GM08714 (cell line): Measurements from ENCODE around the gene WBP2.

Source experiments
- H3K4me3 ChIP-seq: fragments of 200-500 bp; sonication (Bioruptor generic); 2 replicates; pipeline ENCODE4 v1.5.1; 2014; ENCODE audit warnings: mild to moderate bottlenecking, low read length, inconsistent platforms
- ZNF274 ChIP-seq: IDR thresholded peaks from 2 replicates; pipeline ENCODE4 v1.6.1; 2012; ENCODE audit warnings: mild to moderate bottlenecking, low read depth, low read length

WBP2 gene

GRCh38 chr17:75834928-75835653, 20.0 kb downstream of the WBP2 start:
- no peak for TF ChIP-seq ZNF274
- H3K4me3 ChIP-seq = no peak overlapping the region

GRCh38 chr17:75834279-75834920, 20.7 kb downstream of the WBP2 start:
- no peak for TF ChIP-seq ZNF274
- no peak overlapping the region for H3K4me3 ChIP-seq

GRCh38 chr17:75832652-75833400, 22.3 kb downstream of the WBP2 start:
- no peak overlapping the region for H3K4me3 ChIP-seq
- no peak for TF ChIP-seq ZNF274

- no peak overlapping the region for H3K4me3 ChIP-seq
- no peak for TF ChIP-seq ZNF274
Measured at GRCh38 chr17:75832164-75832651, 22.9 kb downstream of the WBP2 start.

GRCh38 chr17:75831032-75831571, 24.0 kb downstream of the WBP2 start:
- no peak for TF ChIP-seq ZNF274
- H3K4me3 ChIP-seq = no peak overlapping the region

- H3K4me3 ChIP-seq = no peak overlapping the region
- no peak for TF ChIP-seq ZNF274
Measured at GRCh38 chr17:75830164-75831031, 24.7 kb downstream of the WBP2 start.

- no peak overlapping the region for H3K4me3 ChIP-seq
- no peak for TF ChIP-seq ZNF274
Measured at GRCh38 chr17:75829747-75830146, 25.4 kb downstream of the WBP2 start.

GRCh38 chr17:75828741-75829140, 26.4 kb downstream of the WBP2 start:
- H3K4me3 ChIP-seq = no peak overlapping the region
- TF ChIP-seq ZNF274 = no peak

- no peak for TF ChIP-seq ZNF274
- H3K4me3 ChIP-seq = no peak overlapping the region
Measured at GRCh38 chr17:75828076-75828400, 27.1 kb downstream of the WBP2 start.

- no peak for TF ChIP-seq ZNF274
- H3K4me3 ChIP-seq = no peak overlapping the region
Measured at GRCh38 chr17:75827308-75828075, 27.6 kb downstream of the WBP2 start.

- H3K4me3 ChIP-seq = no peak overlapping the region
- no peak for TF ChIP-seq ZNF274
Measured at GRCh38 chr17:75826561-75827307, 28.4 kb downstream of the WBP2 start.

GRCh38 chr17:75825748-75826370, 29.3 kb downstream of the WBP2 start:
- no peak overlapping the region for H3K4me3 ChIP-seq
- TF ChIP-seq ZNF274 = no peak

- TF ChIP-seq ZNF274 = no peak
- H3K4me3 ChIP-seq = no peak overlapping the region
Measured at GRCh38 chr17:75825149-75825552, 30.0 kb downstream of the WBP2 start.
